Superior temporal gyrus (tissue), 1 donor: Measurements from ENCODE around the gene KAT7.
A peak's percentile ranks its signal among the peaks of the same experiment; 100 is the strongest.

Experiments used
- DNase-seq: peaks from one replicate; pipeline ENCODE4 v3.0.0-alpha.2; 2016; ENCODE audit errors: extremely low spot score

Gene KAT7

DNA sequence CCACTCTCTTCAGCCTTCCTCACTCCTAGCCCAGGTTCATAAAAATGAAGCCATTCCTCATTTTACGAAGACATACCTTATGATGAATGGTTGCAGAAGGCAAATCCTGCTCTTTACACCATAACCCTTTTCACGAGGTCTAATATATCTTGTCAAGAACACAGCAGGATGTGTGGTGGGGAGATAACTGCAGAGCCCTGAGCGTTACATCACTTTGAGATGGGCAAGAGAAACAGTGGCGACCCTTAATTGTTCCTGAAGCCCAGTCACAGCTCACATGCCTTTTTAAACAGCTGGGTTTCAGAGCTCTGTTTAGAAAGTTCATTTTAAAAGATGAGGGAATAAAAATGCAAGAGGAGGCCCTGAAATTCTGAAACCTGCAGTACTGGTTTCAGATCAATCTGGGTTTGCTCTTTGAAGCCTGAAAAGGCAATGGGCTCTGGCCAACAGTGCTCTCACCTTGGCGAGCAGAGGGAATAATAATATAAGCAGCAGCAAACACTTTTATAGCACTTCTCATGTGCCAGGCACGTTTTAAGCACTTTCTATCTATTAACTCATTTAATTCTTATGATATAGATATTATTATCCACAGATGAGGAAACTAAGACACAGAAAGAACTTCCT lies 27.4 kb upstream of the KAT7 start:
- no peak for DNase-seq

- DNase-seq, result no peak
Observed at GRCh38 chr17:49762151-49762941, 26.1 kb upstream of the KAT7 start.

- peak; percentile 98 for DNase-seq
Observed at GRCh38 chr17:49763735-49764558, 24.5 kb upstream of the KAT7 start, which contains the start of gene FAM117A. TSS of gene FAM117A (minus strand) at chr17:49764131. CDS start at chr17:49764087, 44 bp downstream.

GRCh38 chr17:49764559-49765180 lies 23.8 kb upstream of the KAT7 start:
- DNase-seq, result no peak

DNA sequence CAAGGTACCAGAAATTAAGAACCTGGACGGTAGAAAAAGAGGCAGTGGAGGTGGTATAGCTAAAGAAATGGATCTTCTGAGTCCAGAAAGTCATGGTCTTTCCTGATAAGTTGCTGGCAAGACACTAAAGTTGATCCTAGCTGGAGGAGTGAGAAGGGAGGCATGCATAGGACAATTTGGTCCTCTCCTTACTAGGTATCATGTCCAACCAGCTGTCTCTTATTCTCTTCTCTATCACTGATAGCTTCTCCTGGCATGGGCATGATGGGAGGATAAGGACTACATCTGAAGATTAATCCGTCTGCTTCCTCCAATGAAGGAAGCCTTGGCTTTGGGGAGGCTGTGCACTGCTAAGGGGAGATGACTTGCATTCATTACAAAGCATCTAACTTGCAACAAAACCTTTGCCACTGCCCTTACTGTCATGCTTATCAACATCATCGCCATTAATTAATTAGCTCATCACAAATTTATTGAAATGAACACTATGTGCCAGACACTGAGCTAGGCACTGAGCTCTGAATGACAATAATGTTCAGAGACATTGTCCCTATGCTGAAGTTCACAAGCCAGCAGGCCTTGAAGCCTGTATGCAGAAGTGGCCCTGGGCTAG lies 21.5 kb upstream of the KAT7 start:
- no peak for DNase-seq

DNA sequence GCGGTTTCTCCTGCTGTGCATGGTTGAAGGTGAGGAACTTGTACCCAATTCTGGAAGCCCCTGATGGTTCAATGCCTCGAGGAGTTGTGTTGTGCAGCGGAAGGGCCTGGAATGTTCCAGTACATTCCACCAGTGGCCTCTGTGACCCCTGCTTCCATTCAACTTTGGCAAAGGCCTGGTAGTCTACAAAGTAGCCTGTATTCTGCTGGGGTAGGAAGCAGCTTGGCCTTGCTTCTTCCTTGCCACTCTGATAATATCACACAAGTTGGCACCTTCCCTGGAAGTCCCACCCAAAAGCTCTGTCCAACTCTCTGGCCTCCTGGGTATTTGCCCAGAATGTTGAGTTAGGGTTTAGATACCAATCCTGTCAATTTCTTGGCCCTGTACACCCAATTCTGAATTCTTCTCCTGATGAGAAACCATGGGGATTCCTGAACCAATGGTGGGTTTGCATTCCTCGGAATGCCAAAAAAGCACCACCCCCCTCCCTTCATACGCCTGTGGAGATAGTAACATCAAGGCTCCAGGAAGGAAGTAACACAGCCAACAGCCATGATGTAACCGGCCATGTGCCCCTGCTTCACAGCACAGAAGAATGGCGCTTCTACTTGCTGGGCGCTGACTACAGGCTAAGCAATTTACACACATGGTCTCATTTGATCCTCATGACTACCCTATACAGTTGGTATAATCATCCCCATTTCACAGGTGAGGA lies 12.8 kb upstream of the KAT7 start:
- no peak for DNase-seq

DNA sequence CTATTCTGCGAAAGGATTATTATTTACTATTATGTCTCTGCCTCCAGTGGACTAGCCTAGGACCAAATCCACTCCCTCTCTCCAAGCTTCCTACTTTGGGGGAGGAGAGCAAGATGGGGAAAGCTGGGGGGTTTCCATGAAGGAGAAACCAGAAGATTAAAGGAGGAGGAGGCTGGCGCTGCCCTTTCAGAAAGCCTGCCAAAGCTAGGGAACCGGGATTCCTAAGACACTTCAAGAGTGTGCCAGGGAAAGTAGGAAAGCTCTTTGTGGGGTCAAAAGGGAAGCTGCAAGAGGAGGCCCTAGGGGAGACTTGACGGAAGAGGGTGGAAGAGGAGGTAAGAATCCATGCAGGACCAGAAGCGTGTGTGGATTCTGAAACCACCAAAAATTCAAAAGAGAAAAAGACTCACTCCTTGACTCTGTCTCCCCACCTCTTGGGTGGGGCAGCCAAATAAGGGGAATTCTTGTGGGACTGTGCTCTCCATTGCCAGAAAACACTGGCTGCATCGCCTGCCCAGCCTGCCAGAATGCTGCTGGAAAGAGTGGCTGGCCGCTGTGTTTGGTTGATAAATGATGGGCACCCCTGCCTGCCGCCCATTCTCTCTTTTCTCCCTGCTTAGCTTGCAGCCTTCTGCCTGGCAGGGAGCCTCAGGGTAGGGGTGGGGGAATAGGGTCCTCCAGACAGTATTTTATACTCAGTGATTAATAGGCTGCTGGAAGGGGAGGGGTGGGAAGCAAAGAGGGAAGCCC lies 11.8 kb upstream of the KAT7 start:
- no peak for DNase-seq

GRCh38 chr17:49777563-49777962 lies 10.9 kb upstream of the KAT7 start:
- no peak for DNase-seq

DNA sequence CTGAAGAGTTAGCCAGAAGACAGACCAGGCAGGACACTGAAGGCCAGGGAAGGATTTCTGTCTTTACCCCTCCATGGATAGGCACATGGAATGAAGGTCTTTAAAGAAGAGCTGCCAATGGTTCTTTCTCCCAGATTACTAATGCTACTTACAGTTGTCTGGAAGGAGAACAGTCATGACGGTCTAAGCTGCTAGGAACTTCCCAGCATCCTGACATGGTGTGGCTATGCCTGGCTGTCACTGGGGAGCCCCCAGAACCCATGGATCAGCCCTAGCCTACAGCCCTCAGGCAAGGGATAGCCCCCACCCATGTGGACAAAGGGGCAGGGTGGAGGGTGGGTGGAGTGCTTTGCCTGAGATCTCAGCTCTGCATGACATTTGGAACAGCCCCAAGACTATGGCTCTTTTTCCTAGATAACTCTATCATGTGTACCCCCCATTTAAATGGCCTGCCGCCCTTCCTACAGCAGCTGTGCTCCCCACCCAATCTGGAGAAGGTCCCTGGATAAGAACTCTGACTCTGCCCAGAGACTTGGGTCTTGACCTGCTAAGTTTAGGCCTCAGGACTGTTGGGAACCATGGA lies 9.2 kb upstream of the KAT7 start:
- DNase-seq, result no peak

GRCh38 chr17:49779739-49780231 lies 8.7 kb upstream of the KAT7 start:
- peak; percentile 70 for DNase-seq

DNA sequence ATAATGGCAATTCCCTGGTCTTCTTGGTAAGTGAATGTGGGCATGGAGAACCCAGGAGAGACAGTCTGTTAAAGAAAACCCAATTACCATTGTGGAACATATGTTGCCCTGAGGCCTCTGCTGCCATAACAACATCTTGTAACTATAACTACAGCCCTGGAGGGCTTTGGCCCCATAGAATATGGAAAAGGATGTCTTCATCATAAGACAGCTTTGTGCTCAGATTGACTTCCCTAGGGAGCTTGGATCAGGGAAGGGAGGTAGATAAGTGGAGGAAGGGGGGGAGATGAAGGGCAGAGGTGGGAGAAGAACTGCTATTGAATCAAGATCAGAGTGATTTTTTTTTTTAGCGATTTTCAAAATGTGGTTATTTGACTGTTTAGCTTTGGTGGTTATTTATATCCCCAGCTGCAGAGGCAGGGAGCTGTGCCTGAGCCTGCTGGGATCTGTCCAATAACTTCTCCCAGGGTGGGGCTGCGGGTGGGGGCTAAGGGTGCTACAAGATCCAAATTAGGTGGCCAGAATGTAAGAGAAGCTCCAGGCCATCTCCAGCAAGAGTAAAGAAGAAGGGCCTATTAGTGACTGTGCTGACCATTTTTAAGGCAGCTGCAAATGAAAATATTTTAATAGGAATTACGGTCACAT lies 5.3 kb upstream of the KAT7 start:
- no peak for DNase-seq

- no peak for DNase-seq
Observed at GRCh38 chr17:49783791-49784190, 4.7 kb upstream of the KAT7 start.

DNA sequence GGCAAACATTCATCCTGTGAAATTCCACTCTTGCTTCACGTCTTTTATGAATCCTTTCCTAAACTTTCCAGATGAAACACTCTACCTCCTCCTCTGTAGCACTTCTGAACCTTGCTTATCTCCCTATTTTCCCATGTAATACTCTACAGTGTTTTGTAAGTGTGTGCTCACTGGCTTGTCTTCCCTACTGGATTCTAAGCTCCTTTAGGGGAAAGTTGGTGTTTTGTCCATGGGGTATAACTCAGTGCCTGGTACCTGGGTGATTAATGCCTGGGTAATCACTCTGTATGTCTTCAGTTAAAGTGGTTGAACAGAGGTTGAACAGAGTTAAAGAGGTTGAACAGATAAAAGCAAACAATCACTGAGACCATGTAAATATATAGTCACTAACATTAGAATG lies 3.8 kb upstream of the KAT7 start:
- DNase-seq, result no peak

DNA sequence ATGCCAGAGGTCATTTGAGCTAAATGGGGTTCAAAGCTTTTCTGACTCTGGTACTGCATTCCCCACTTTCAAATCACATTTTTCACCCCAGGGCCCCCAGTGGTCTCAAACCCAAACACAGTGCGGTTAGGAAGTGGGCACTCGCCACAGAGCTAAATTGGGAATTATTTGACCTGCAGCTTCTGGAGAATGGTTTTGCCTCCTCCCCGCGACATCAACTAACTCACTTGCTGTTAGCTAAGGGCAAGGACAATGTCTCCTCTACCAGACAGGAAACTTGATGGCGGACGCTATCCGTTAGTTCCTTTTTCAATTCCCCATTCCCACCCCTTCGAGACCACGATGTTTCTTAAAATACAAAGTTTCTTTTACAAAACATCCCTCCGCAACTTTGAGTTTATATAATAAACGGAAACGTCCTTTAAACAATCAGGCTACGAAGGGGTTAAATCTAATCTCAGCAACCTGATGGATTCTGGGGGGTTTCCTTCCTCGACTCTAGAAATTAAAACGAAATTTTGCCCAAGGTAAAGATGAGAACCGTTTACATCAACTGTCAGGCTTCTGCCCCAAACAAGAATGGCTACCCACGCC lies 500 bp upstream of the KAT7 start:
- no peak for DNase-seq

GRCh38 chr17:49789243-49789578 lies 730 bp downstream of the KAT7 start:
- DNase-seq, result no peak

DNA sequence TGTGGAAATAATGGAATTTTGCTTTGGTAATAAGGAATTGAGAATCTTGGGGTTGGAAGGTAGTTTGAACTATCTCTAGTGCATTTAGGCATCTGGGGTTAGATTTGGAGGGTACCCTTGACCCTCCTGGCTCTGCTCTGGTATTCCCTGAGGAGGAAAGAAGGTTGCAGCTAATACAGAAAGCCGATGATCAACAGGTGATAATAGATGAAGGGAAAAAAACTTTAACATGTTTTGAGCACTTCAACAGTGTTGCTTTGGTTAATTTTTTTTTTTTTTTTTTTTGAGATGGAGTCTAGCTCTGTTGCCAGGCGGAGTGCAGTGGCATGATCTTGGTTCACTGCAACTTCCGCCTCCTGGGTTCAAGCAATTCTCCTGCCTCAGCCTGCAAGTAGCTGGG lies 4.8 kb downstream of the KAT7 start:
- no peak for DNase-seq

GRCh38 chr17:49795372-49795771 lies 6.9 kb downstream of the KAT7 start:
- DNase-seq, result no peak

- no peak for DNase-seq
Observed at GRCh38 chr17:49798182-49798581, 9.7 kb downstream of the KAT7 start.

DNA sequence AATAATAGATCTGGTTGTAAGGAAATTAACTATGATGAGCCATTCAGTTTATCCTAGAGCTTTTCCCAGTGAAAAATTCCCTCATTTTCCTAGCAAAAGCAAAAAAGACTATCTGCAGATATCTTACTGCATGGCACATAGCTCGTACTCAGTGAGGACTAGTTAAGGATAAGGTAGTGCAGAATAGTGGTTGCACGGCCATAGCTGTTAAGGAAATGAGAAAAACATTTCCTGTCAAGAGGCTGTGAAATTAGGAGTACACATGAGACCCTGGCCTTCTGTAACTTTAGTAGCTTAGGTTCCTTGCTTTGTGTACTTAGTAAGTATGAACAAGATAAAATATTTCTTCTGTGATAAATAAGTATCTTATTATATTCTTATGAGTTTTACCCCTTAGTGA lies 10.3 kb downstream of the KAT7 start:
- no peak for DNase-seq
